Stimulated activated CD8-positive, alpha-beta memory T cell treated with anti-CD3 and anti-CD28 coated beads, Interleukin-4, amount 100 ng/mL, for 24 hours (primary cell): ENCODE measurements around the gene REEP1.

Experiments
- DNase-seq: peaks from one replicate; pipeline ENCODE4 v3.0.0-alpha.2; 2020; ENCODE audit warnings: low read depth

The REEP1 gene

GRCh38 chr2:86305915-86306254 lies 31.5 kb downstream of the REEP1 start:
- no peak for DNase-seq

- DNase-seq, result no peak
Observed at GRCh38 chr2:86305195-86305914, 32.1 kb downstream of the REEP1 start.

- DNase-seq, result no peak
Observed at GRCh38 chr2:86304416-86304815, 33.0 kb downstream of the REEP1 start.

GRCh38 chr2:86302320-86302719 lies 35.1 kb downstream of the REEP1 start:
- DNase-seq, result no peak

GRCh38 chr2:86301711-86302202 lies 35.7 kb downstream of the REEP1 start:
- no peak for DNase-seq

- no peak for DNase-seq
Observed at GRCh38 chr2:86301009-86301408, 36.4 kb downstream of the REEP1 start.

GRCh38 chr2:86300496-86300895 lies 36.9 kb downstream of the REEP1 start:
- no peak for DNase-seq

GRCh38 chr2:86298411-86299390 lies 38.7 kb downstream of the REEP1 start:
- DNase-seq, result no peak

GRCh38 chr2:86297382-86298147 lies 39.9 kb downstream of the REEP1 start:
- DNase-seq, result no peak

GRCh38 chr2:86296947-86297346 lies 40.5 kb downstream of the REEP1 start:
- DNase-seq, result no peak

- DNase-seq, result no peak
Observed at GRCh38 chr2:86295066-86295465, 42.4 kb downstream of the REEP1 start.

GRCh38 chr2:86293612-86294011 lies 43.8 kb downstream of the REEP1 start:
- no peak for DNase-seq

GRCh38 chr2:86292571-86293515 lies 44.6 kb downstream of the REEP1 start:
- no peak for DNase-seq

GRCh38 chr2:86291328-86291662 lies 46.1 kb downstream of the REEP1 start:
- DNase-seq, result no peak

GRCh38 chr2:86290596-86291327 lies 46.7 kb downstream of the REEP1 start:
- no peak for DNase-seq

GRCh38 chr2:86286516-86286915 lies 50.9 kb downstream of the REEP1 start:
- DNase-seq, result no peak

GRCh38 chr2:86285981-86286380 lies 51.4 kb downstream of the REEP1 start:
- no peak for DNase-seq

GRCh38 chr2:86285571-86285970 lies 51.9 kb downstream of the REEP1 start:
- no peak for DNase-seq

- DNase-seq, result no peak
Observed at GRCh38 chr2:86284987-86285386, 52.4 kb downstream of the REEP1 start.

- DNase-seq, result no peak
Observed at GRCh38 chr2:86284401-86284841, 53.0 kb downstream of the REEP1 start.
